Embryonic facial prominence (tissue), 1 donor: ENCODE results near the gene CIAO2B.
"Not testable (repeated sequence)": the region's sequence is repeated elsewhere in the genome, so short reads cannot be mapped to it uniquely, and the experiment has no call there.

ENCODE experiments used
- DNase-seq: peaks from one replicate; pipeline ENCODE4 v3.0.0-alpha.2; 2016; ENCODE audit errors: extremely low spot score

CIAO2B gene

DNA sequence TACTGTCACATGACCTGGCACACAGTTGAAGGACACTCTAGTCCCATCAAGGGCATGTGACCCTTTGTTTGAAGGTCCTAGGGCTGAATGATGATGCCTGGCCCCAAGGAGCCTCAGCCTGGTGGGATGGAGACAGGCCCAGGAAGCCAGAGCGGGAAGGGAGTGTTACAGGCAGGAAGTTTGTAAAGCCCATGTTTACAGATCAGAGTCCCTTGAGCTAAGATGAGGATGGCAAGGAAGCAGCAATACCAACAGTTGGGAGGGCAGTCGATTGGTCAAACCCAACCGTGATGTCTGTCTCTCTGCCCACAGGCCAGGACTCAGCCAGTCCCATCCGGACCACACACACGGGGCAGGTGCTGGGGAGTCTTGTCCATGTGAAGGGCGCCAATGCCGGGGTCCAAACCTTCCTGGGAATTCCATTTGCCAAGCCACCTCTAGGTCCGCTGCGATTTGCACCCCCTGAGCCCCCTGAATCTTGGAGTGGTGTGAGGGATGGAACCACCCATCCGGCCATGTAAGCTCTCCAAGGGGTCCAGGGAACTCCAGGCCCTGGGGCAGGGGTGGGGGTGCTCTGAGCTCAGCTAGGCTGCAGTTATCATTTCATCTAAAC lies 3.6 kb upstream of the CIAO2B start:
- DNase-seq: no peak

DNA sequence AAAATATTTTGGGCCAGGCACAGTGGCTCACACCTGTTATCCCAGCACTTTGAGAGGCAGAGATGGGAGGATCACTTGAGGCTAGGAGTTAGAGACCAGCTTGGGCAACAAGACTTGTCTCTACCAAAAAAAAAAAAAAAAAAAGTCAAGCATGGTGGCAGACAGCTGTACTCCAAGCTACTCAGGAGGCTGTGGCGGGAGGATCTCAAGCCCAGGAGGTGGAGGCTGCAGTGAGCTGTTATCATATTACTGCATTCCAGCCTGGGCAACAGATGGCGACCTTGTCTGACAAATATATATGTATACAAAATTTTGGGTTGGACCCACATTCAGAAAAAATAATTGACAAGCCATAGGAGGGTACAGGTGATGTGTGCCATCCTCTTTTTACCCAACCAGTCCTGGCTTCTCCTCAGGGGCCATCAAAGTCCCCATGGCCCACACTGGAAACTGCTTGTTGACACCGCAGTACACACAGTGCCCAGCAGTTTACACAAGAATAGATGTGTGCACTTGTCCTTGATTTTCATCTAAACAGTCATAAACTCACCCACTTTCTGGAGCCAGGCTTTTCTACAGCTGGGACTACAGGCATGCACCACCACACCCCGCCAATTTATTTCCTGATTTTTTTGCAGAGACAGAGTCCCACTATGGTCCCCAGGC lies 2.8 kb upstream of the CIAO2B start:
- no peak for DNase-seq

DNA sequence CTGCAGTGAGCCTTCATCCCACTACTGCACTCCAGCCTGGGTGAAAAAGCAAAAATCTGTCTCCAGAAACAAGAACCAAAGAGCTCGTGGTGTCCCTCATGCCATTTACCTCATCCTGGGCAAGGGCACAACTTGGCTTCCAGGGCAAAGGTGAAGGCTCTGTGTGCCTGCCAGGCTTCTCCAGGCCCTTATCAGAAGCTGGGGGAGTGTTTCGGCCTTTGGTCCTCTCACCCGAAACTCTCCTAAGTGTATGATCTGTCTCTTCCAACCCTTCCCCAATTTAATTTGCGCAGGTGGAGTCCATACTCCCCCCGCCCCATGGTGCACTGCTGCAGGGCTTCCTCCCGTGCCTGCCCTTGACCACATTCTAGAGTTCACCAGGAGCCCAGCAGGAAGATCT lies 2.3 kb upstream of the CIAO2B start:
- DNase-seq: no peak

DNA sequence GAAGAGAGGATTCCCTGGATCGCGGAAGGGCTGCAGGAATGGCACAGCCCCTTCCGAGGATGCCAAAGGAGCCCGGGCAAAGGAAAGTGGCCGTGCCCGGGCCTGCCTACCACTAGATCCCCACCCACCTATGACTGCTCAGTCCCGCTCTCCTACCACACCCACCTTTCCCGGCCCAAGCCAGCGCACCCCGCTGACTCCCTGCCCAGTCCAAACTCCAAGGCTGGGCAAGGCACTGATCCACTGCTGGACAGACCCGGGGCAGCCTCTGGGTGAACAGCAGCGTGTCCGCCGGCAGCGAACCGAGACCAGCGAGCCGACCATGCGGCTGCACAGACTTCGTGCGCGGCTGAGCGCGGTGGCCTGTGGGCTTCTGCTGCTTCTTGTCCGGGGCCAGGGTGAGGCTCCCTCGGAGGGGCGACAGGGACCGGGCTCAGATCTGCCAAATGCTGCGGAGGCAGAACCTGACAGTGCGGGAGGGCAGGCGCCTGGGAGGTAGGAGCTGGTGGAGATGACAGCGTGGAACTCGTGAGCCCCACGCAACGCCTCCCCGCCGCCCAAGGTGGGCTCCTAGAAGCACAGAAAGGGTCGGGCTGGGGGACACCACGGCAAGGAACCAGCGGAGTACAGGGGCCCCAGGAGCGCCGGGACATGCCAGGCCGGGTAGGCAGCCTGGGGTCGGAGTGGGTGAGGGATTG lies 1.3 kb upstream of the CIAO2B start, which contains the start of gene CES2:
Gene CES2 (plus strand): TSS at position 203 of the 698 bp plus-strand sequence. CDS start 120 bp downstream, at position 323.
- no peak for DNase-seq

DNA sequence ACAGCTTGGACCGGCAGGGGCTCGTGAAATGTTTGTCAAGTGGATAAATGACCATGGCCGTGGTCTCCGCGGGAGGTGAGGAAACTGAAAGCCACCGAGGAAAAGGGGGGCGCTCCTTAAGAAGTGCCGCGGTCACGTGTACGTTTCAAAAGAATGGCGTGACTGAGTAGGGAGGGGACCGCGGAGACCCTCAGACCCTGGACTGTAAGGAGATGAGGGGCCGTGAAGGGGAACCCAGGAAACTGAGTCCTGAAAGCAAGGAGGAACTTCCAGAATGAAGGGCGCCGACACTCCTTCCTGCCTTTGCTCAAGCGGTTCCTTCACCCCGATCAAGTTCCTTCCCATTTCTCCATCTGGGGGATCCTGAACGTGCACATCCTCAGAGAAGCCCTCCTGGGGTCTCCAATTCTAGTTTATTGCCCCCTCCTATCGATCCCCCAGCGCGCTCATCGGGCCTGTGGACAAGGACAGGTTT lies 674 bp upstream of the CIAO2B start:
- DNase-seq: not testable (repeated sequence)

DNA sequence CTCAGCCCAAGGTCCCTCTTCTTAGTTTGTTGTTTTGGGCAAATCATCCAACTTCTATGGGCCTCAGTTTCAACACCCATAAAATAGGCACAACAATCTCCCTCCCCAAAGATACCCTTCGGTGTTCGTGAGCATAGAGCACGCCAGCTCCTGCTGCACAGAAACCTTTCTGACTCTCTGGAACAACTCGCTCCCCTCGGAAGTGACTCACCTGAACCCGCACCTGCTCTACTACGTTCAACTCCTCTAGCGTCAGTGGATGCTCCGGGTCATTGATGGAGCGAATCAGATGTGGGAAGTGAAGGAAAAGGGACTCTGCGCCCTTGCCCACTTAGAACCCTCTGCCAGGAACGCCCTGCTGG lies 445 bp downstream of the CIAO2B start:
- DNase-seq: no peak

DNA sequence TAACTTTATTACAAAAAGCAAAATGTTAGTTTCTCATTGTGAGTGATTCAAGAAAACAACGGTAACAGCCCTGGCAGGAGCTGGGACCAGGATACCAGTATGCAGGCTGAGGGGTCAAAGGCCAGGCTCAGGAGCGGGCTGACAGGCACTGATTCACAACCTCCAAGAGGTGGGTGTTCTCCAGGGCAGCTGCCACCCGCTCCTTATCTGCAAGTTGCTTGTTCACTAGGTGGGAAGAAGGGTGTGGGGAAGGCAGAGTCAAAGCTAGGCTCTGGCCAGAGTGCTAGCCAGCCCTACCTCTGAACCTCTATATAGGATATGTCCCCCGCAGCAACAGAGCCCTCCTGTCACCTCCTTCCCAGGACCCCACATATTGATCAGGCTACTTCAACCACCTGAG lies 2.1 kb downstream of the CIAO2B start:
- no peak for DNase-seq

DNA sequence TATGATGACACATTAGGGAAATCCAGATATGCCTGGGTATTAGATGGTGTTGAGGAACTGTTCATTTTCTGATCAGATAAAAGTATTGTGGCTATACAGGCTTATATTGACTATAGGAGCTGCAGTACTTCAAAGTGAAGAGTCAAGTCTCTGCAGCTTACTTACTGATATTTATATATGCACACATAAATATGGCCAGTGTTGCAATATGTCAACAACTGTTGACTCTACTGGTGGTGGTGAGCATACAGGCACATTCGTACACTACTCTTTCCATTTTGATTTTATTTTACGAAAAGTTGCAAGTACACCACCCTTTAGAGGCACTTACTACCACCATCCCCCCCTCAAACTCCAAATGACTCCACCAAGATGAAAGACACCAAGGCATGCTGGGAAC lies 2.5 kb downstream of the CIAO2B start:
- no peak for DNase-seq

DNA sequence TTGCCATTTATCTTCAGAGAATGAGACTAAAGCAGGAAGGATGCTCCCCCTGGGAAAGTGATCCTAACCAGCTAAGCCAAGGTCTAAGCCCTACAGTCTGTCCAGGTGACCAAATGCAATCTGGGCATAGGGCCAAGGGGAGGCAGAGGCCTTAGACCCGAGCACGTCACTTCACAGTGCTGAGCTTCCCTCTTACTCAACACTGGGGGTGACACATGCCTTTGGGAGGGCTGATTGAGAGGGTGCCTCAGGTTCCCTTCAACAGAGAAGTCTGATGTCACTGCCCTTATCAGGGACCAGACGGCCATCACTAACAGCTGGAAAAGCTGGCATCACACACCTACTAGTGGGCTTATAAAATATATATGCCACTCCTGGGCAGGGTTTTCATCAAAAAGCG lies 4.0 kb downstream of the CIAO2B start:
- DNase-seq: no peak

DNA sequence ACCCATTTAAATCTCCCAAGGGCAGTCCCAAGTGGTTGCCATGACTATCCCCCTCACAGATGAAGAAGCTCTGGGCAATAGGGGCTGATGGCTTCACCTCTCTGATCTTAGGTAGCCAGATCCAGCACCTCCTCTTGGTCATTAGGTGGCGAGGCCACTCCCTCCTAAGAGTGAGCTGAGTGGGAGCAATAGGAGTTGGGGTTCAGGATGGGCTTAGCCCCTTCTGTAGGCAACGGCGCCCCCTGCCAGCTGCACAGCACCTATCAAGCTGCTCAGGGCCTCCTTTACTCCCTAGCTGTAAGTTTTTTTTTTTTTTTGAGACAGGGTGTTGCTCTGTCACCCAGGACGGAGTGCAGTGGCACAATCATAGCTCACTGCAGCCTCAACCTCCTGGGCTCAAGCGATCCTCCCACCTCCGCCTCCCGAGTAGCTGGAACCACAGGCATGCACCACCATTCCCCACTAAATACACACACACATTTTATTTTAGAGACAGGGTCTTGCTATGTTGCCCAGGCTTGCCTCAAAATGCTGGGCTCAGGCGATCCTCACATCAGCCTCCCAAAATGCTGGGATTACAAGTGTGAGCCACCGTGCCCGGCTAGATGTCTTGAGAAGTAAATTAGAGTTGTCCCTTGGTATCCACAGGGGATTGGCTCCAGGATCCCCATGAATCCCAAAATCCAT lies 5.4 kb downstream of the CIAO2B start:
- no peak for DNase-seq

DNA sequence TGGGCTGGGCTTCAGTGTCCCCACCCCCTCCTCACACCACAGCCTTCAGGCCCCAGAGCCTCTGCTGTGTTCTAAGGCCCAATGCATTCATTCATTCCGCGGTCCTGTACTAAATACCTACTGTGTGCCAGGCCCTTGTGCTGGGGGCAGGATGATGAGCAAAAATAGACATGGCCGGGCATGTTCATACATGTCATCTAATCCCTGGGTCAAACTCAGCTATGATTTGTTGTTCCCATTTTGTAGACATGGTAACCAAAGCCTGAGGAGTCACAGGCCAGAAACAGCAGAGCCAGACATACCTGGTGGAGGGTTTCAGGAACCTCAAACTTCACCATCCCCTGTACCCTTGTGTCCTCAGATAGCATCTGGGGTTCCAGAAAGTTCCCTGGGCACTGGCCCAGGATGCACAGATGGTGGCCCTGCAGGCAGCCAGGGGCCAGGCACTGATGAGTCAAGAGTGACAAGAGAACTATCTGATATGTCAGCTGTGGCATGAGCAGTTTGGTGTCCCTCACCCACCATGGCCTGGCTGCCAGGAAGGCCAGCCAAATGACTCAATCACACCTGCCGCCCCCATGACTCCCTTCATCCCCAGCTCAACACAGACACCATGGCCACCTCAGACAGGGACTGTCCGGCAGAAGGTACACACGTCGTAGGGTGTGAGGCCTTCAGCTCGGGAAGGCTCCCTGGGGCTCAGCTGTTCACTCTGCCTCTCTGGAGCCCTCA lies 6.1 kb downstream of the CIAO2B start:
- DNase-seq: no peak

DNA sequence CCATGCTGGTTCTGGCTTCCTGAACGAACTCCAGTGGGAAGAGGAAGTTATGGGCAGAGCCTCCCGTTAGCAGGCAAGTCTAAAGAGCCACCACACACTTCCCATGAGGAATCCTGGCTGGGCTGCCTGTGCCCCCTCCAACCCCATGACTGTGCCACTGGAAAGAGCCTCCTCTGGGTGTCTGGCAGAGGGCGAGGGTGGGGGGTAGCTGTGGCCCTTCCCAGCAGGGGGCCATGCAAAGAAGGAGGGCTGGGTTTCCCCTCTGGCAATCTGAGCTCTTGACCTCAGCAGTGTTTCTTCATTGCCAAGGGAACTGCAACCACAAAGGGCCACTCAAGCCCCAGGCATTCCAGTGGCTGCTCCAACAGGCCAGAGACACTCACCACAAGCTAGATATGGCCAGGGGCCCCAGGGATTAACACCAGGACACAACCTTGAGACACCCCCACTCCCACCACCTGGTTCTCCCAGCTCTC lies 7.2 kb downstream of the CIAO2B start:
- DNase-seq: no peak

DNA sequence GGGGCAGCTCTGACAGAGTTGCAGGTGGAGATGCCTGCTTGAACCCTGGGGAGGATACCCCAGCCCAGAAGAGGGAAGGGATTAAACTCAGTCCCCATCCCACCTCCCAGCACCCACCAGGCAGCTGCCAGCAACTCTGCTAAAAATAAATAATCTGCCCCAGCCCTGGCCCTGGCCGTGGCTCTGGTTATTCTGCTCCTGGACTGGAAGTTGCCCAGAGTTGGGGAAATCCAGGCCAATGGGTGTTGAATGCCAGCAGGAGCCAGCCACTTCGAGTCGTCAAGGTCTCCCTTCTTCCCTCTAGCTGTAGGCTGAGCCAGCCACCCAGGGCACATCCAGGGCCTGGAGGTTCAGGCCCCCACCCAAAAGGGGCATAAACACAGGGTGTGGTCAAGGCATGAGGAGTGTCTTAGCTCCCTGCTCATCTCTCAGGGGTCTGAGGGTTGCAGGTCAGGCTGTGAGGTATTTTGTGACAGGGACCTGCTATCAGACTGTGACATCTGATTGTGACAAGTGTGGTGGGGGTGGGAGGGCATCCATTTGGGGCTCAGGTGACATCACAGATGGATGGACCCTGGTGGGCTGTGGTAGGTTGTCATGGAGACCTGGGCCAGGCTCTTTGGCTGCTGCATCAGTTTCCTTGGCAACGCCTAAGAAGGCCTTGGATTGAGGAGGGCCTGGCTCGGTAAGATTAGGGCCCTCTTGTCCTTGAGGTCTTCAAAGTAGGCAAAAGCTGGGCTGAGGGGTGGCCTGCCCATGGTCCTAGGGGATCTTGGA lies 7.8 kb downstream of the CIAO2B start:
- no peak for DNase-seq

DNA sequence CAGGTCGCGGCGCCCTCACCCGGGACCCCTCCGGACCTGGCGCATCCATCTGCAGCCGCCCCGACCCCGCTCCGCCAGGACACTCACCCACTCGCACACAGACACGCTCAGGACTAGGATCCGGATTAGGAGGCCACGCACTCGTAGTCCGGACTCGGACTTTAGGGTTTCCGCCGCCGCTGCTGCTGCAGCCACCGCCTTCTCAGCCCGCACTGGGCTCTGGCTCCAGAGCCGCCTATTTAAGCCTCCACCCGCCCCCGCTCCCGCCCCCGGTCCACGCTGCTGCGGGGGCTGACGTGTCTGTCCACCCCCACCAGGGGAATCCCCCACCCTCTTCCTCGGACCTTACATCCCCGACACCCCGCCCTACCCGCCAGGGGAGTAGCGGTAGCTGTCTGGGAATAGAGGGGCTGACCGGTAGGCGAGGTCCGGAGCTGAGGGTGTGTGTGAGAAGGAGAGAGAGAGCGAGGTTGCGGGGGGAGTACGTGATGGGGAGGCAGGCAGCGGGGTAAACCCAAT lies 8.8 kb downstream of the CIAO2B start, which contains the start of gene RRAD:
Gene RRAD (minus strand): TSS at position 214 of the 519 bp plus-strand sequence. CDS start 356 bp downstream, outside the sequence.
- DNase-seq: no peak

DNA sequence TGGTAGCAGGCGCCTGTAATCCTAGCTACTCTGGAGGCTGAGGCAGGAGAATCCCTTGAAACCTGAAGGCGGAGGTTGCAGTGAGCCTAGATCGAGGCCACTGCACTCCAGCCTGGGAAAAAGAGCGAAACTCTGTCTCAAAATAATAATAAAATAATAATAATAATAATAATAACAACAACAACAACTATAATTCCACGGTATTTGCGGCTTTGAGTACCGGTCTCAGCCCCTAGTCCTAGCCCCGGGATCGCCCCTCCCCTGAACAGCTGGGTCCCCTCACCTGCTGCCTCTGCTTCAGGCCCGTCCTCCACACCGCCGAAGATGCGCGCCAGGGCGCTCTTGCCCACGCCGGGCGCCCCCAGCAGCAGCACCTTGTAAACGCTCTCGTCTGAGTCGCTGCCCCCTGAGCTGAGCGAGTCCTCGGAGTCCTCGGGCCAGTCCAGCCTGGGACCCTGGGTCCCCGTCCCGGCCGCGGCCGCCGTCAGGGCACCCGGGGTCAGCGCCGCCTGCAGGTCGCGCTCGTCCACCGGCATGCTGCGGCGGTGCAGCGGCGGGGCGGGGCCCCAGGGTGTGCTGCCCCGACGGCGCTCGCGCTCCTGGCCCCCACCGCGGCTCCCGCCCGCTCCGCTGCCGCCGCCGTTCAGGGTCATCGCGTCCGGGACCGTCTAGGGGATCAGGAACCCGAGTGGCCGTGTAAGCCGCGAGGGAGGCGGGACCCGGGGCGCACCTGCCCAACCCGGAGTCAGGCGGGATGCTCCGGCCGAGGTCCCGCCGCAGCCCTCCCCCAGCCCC lies 9.5 kb downstream of the CIAO2B start:
- DNase-seq: no peak

DNA sequence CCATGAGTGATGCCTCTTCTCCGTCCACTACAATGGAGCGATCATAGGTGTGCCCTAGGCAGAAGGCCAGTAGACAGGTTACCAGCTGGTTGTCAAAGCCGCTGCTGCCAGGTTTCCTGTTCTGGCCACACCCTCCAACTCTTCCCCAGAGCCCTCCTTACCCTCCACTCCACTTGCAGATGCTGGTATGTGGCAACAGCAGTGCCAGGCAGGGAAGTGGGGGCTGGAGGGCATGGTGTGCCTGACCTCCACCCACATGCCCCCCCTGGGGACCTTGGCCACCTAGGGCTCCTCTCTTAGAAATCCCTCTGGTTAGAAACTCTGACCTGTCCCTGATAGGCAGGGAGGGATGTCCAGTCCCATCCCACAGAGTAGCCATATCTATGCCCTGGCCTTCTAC lies 10.3 kb downstream of the CIAO2B start:
- no peak for DNase-seq

DNA sequence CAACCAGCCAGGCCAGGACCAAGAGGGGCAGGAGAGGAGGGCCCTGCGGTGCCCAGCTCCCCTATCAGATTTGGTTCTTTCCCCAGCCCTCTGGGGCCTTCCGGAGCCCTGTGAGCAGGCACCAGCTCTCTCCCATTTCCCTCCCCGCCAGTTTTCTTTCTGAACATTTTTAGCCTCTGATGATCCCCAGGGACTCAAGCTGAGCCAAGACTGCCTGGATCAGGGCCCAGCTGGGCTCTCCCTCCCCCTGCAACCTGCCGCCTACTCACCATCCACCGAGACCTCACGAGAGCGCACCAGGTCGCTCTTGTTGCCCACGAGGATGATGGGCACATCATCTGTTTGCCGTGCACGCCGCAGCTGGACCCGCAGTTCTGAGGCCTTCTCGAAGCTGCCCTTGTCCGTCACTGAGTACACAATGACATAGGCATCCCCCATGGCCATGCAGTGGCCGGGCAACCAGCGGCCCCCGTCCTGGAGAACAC lies 10.9 kb downstream of the CIAO2B start:
- DNase-seq: no peak

DNA sequence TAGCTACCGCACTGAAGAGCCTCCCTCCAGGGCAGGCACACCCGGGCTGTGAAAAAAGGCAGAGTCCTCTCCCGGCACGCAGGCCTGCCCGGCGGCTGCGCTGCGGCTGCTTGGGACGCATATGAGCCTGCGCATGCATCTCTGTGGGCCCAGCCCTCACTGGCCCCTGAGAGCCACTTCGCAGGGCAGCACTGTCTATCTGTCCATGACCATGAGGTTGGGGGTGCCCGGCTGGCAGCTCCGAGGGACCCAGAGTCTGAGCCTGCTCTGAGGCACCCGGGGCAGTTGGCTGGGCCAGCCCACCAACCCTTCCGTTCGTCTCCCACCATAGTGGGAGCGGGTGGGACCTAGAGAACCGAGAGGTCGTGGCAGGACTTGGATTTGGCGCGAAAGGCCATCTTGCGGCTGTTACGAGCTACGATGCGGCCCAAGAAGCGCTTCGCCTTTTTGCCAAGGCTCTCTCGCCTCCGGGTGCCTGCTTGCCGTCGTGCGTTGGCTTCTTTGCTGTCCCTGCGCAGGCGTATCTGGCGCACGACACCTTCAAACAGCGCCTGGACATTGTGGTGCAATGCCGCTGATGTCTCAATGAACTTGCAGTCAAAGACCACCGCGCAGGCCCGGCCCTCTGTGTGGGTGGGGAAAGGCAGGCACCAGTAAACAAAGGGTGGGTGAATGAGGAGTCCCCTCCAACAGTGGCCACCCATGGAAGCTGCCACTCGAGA lies 12.3 kb downstream of the CIAO2B start:
- no peak for DNase-seq
